Nephron progenitor cell (in vitro differentiated cells): ENCODE results near the gene NFIX.
A peak's percentile ranks its signal among the peaks of the same experiment; 100 is the strongest.

Source experiments
- DNase-seq: peaks from one replicate; pipeline ENCODE4 v3.0.0; 2021
- H3K27ac Mint-ChIP-seq: 2 replicates; pipeline ENCODE4 v1.8.0; 2021; ENCODE audit warnings: mild to moderate bottlenecking, moderate library complexity, mixed read lengths
- H3K27me3 Mint-ChIP-seq: 2 replicates; pipeline ENCODE4 v1.8.0; 2021; ENCODE audit warnings: mild to moderate bottlenecking, low read depth, mixed read lengths; ENCODE audit not compliant: poor library complexity
- H3K36me3 Mint-ChIP-seq: 2 replicates; pipeline ENCODE4 v1.8.0; 2021; ENCODE audit warnings: low read depth, mixed read lengths
- H3K4me1 Mint-ChIP-seq: 2 replicates; pipeline ENCODE4 v1.8.0; 2021; ENCODE audit warnings: mixed read lengths
- H3K4me3 Mint-ChIP-seq: 2 replicates; pipeline ENCODE4 v1.8.0; 2021; ENCODE audit warnings: mild to moderate bottlenecking, moderate library complexity, mixed read lengths
- H3K9me3 Mint-ChIP-seq: 2 replicates; pipeline ENCODE4 v1.8.0; 2021; ENCODE audit warnings: mild to moderate bottlenecking, moderate library complexity, mixed read lengths
- TF ChIP-seq, protein P1 (sequence below): fragments of 200-600 bp; sonication (generic); IDR thresholded peaks from 2 replicates; pipeline ENCODE4 v1.5.0; 2021; ENCODE audit warnings: antibody characterized with exemption

Gene NFIX

DNA sequence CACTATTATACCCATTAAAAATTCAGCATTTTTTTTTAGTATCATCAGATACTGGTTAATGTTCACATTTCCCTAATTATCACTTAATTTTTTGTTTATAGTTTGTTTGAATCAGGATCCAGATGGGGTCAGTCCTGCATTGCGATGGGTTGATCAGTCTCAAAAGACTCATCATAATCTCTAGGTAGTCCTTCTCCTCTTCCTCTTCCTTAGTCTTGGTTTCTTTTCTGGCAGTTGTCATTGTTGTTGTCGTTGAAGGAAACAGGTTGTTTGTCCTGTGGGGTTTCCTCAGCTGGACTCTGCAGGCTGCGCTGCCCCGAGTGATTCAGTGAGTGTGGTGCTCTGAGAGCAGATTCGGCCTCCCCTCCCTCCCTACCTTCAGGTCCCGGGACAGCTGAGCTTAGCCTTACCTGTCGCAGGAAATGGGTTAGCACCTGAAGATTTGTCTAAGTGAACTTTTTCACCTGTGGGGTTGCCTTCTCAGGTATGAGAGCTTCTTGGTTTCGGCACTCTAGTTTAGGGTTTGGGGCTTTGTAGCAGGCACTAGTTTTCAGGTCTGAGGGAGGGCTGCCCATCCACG lies 34.1 kb downstream of the NFIX start:
- Mint-ChIP-seq H3K4me1 (peaks cover 42% of the 10 kb centered on the region), H3K27ac (no peak overlapping the region), H3K9me3 (no peaks in the 10 kb centered on the region), H3K27me3 (peaks cover 100% of the 10 kb centered on the region), H3K4me3 (no peak overlapping the region), H3K36me3 (no peaks in the 10 kb centered on the region)
- TF ChIP-seq, protein P1, sequence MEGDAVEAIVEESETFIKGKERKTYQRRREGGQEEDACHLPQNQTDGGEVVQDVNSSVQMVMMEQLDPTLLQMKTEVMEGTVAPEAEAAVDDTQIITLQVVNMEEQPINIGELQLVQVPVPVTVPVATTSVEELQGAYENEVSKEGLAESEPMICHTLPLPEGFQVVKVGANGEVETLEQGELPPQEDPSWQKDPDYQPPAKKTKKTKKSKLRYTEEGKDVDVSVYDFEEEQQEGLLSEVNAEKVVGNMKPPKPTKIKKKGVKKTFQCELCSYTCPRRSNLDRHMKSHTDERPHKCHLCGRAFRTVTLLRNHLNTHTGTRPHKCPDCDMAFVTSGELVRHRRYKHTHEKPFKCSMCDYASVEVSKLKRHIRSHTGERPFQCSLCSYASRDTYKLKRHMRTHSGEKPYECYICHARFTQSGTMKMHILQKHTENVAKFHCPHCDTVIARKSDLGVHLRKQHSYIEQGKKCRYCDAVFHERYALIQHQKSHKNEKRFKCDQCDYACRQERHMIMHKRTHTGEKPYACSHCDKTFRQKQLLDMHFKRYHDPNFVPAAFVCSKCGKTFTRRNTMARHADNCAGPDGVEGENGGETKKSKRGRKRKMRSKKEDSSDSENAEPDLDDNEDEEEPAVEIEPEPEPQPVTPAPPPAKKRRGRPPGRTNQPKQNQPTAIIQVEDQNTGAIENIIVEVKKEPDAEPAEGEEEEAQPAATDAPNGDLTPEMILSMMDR: no peak
- DNase-seq: no peak

DNA sequence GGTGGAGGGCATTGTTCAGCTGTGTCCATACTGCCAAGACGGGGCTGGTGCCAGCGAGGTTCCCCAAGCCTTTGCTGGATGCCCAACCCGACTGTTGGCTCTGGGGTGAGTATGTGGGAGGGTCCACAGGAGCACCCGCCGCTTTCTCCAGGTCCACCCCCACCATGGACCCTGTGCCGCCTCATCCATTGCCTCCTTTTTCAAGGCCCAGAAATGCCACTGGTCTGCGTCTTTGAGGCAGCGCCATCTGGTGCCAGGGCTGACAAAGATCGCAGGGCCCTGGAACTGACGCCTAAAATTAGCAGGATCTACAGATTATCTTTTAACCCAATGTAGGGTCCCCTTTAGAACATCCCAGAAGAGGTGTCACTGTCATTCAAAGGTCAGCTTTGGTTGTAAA lies 34.6 kb downstream of the NFIX start:
- Mint-ChIP-seq H3K4me1 (peaks cover 38% of the 10 kb centered on the region), H3K9me3 (no peaks in the 10 kb centered on the region), H3K27me3 (peaks cover 100% of the 10 kb centered on the region), H3K27ac (no peak overlapping the region), H3K36me3 (no peaks in the 10 kb centered on the region), H3K4me3 (no peak overlapping the region)
- DNase-seq: no peak
- TF ChIP-seq, protein P1: peak; percentile 19

DNA sequence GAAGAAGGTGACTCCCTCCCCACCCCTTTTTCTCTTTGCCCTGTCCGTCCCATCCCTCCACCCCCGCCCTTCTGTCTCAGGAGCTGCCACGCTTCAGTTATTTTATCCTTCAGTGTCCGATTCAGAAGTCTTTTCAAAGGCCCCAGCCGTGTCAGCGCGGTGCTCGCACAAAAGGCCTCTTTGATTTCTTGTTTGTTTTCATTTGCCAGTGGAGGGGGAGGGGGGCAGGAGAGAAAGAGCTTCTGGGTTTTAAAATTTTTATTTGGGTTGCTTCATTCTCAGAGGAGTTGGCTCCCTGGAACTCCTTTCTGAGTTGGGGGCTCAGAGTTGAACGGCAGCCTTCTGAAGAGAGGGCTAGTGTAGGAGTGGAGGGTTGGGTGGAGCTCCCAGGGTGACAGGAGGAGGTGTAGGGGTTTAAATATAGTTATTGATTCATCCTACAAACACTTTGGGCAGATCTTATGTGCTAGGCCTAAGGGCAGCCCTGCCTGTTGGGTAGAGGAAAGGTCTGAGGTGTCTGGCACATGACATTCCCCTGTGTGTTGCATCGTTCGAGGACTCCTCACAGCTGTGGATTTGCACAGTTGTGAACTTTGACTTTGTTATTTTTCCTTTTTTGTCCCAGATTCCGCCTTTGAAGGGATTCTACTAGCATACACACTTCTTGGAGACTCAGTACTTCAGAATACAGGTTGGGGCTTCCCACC lies 36.8 kb downstream of the NFIX start:
- DNase-seq: no peak
- Mint-ChIP-seq H3K27ac (no peak overlapping the region), H3K4me3 (peak overlapping the region; percentile 31), H3K9me3 (no peaks in the 10 kb centered on the region), H3K4me1 (peaks cover 28% of the 10 kb centered on the region), H3K36me3 (no peaks in the 10 kb centered on the region), H3K27me3 (peaks cover 100% of the 10 kb centered on the region)
- TF ChIP-seq, protein P1: no peak

DNA sequence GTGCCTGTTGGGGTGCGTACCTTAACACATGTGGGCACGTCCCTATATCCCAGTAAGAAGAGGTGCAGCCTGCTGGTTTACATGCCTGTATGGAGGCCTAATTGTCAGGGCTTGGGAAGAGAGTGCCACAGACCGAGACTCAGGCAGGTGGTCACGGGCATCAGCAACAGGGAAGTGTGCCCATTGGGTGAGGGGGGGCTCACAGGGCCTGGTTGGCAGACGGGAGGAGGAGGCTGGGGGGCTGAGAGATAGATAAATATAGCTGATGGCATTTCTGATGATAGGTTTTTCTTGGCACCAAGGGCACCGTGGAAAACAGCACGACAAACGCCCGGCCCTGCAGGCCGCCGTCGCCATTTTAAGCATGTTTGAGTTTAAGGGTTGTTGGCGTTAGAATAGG lies 37.6 kb downstream of the NFIX start:
- peaks cover 100% of the 10 kb centered on the region for H3K27me3 Mint-ChIP-seq
- H3K4me1 Mint-ChIP-seq: peaks cover 32% of the 10 kb centered on the region
- H3K36me3 Mint-ChIP-seq: no peaks in the 10 kb centered on the region
- H3K27ac Mint-ChIP-seq: no peak overlapping the region
- TF ChIP-seq, protein P1: no peak
- no peak for DNase-seq
- no peaks in the 10 kb centered on the region for H3K9me3 Mint-ChIP-seq
- no peak overlapping the region for H3K4me3 Mint-ChIP-seq

DNA sequence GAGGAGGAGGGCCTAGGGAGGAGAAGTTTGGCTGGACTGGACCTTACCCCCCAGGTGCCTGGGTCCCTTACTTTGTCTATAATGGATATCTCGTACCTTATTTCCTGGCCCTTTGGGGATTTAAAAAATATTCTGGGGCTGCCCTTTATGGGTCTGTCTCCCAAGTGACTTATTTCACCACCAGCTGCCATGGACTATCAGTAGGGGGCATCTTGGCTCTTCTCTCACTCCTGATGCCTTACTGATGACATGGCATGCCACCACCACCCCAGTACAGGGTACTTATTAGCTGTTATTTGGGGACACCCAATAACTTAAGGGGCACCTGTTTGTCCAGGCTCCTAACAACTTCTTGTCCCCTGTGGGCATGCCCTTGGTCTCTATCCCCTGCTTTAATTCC lies 38.0 kb downstream of the NFIX start:
- no peak for DNase-seq
- H3K4me3 Mint-ChIP-seq: no peak overlapping the region
- H3K27ac Mint-ChIP-seq: no peak overlapping the region
- H3K36me3 Mint-ChIP-seq: no peaks in the 10 kb centered on the region
- H3K4me1 Mint-ChIP-seq: peaks cover 32% of the 10 kb centered on the region
- H3K9me3 Mint-ChIP-seq: no peaks in the 10 kb centered on the region
- TF ChIP-seq, protein P1: no peak
- H3K27me3 Mint-ChIP-seq: peaks cover 100% of the 10 kb centered on the region
